Neural crest cell (in vitro differentiated cells): Measurements from ENCODE around the gene KAT6B. TPM values are rescaled to one million over a fixed set of nuclear protein-coding genes. Genes with fewer than 3 reads are reported as not detected.

Experiments
- DNase-seq: peaks from one replicate; pipeline ENCODE4 v3.0.0; 2021; ENCODE audit warnings: low read depth, mixed read lengths, low spot score
- H3K27ac Mint-ChIP-seq: one replicate; pipeline ENCODE4 v1.8.0; 2021; ENCODE audit warnings: mild to moderate bottlenecking, mixed read lengths; ENCODE audit not compliant: unreplicated experiment
- H3K27me3 Mint-ChIP-seq: 2 replicates; pipeline ENCODE4 v1.8.0; 2021; ENCODE audit warnings: low read depth, mild to moderate bottlenecking, mixed read lengths
- H3K36me3 Mint-ChIP-seq: 2 replicates; pipeline ENCODE4 v1.8.0; 2021; ENCODE audit warnings: low read depth, mild to moderate bottlenecking, mixed read lengths
- H3K4me1 Mint-ChIP-seq: 2 replicates; pipeline ENCODE4 v1.8.0; 2021; ENCODE audit warnings: mixed read lengths
- H3K4me3 Mint-ChIP-seq: one replicate; pipeline ENCODE4 v1.8.0; 2021; ENCODE audit warnings: mild to moderate bottlenecking, mixed read lengths
- H3K9me3 Mint-ChIP-seq: 2 replicates; pipeline ENCODE4 v1.8.0; 2021; ENCODE audit warnings: mixed read lengths
- CTCF ChIP-seq: fragments of 200-600 bp; sonication (generic); conservative IDR thresholded peaks from 2 replicates; pipeline ENCODE4 v1.5.0; 2021; ENCODE audit warnings: antibody characterized with exemption, mild to moderate bottlenecking
- total RNA-seq: library from RNA; stranded (reverse); gene quantifications from 2 replicates; pipeline ENCODE4 v1.2.1, GENCODE V29; 2021

KAT6B gene
- total RNA-seq, 1 donor from 2014 or later, result 34.2 TPM

GRCh38 chr10:75067272-75067671 lies 240.9 kb downstream of the KAT6B start:
- peaks cover 4% of the 10 kb centered on the region for H3K4me1 Mint-ChIP-seq
- DNase-seq, result no peak
- no peaks in the 10 kb centered on the region for H3K9me3 Mint-ChIP-seq
- peak overlapping the region; percentile 67 for H3K27ac Mint-ChIP-seq
- no peaks in the 10 kb centered on the region for H3K36me3 Mint-ChIP-seq
- TF ChIP-seq CTCF, result no peak
- no peak overlapping the region for H3K4me3 Mint-ChIP-seq
- H3K27me3 Mint-ChIP-seq, result no peaks in the 10 kb centered on the region

- Mint-ChIP-seq H3K4me3 (no peak overlapping the region), H3K27ac (no peak overlapping the region), H3K36me3 (no peaks in the 10 kb centered on the region), H3K4me1 (peaks cover 6% of the 10 kb centered on the region), H3K9me3 (no peaks in the 10 kb centered on the region), H3K27me3 (no peaks in the 10 kb centered on the region)
- no peak for TF ChIP-seq CTCF
- DNase-seq, result no peak
Observed at GRCh38 chr10:75068523-75068922, 242.1 kb downstream of the KAT6B start.

- Mint-ChIP-seq H3K9me3 (no peaks in the 10 kb centered on the region), H3K4me3 (no peak overlapping the region), H3K27ac (no peak overlapping the region), H3K27me3 (no peaks in the 10 kb centered on the region), H3K36me3 (no peaks in the 10 kb centered on the region), H3K4me1 (peaks cover 9% of the 10 kb centered on the region)
- no peak for DNase-seq
- no peak for TF ChIP-seq CTCF
Observed at GRCh38 chr10:75070476-75070875, 244.1 kb downstream of the KAT6B start.

- Mint-ChIP-seq H3K4me3 (no peak overlapping the region), H3K9me3 (no peaks in the 10 kb centered on the region), H3K27me3 (no peaks in the 10 kb centered on the region), H3K4me1 (peaks cover 9% of the 10 kb centered on the region), H3K27ac (no peak overlapping the region), H3K36me3 (no peaks in the 10 kb centered on the region)
- no peak for TF ChIP-seq CTCF
- DNase-seq, result no peak
Observed at GRCh38 chr10:75070961-75071428, 244.6 kb downstream of the KAT6B start.

GRCh38 chr10:75071756-75072155 lies 245.4 kb downstream of the KAT6B start:
- H3K4me3 Mint-ChIP-seq, result no peak overlapping the region
- no peak for TF ChIP-seq CTCF
- H3K27me3 Mint-ChIP-seq, result no peaks in the 10 kb centered on the region
- no peaks in the 10 kb centered on the region for H3K9me3 Mint-ChIP-seq
- no peaks in the 10 kb centered on the region for H3K36me3 Mint-ChIP-seq
- peaks cover 17% of the 10 kb centered on the region for H3K4me1 Mint-ChIP-seq
- DNase-seq, result no peak
- H3K27ac Mint-ChIP-seq, result no peak overlapping the region

- Mint-ChIP-seq H3K36me3 (no peaks in the 10 kb centered on the region), H3K4me3 (no peak overlapping the region), H3K4me1 (peaks cover 19% of the 10 kb centered on the region), H3K27me3 (no peaks in the 10 kb centered on the region), H3K27ac (no peak overlapping the region), H3K9me3 (no peaks in the 10 kb centered on the region)
- no peak for DNase-seq
- no peak for TF ChIP-seq CTCF
Observed at GRCh38 chr10:75072727-75073126, 246.3 kb downstream of the KAT6B start.
